Measurements from ENCODE around the gene TRIM56. TPM values are rescaled to one million over a fixed set of nuclear protein-coding genes. Genes with fewer than 3 reads are reported as not detected.
A peak's percentile ranks its signal among the peaks of the same experiment; 100 is the strongest.

Gene TRIM56
- total and polyA plus RNA-seq, 2 of the 13 experiments (the other 11 are each of a cell fraction or from before 2014, with no cell fraction given), result 3.2 to 7.1 TPM

DNA sequence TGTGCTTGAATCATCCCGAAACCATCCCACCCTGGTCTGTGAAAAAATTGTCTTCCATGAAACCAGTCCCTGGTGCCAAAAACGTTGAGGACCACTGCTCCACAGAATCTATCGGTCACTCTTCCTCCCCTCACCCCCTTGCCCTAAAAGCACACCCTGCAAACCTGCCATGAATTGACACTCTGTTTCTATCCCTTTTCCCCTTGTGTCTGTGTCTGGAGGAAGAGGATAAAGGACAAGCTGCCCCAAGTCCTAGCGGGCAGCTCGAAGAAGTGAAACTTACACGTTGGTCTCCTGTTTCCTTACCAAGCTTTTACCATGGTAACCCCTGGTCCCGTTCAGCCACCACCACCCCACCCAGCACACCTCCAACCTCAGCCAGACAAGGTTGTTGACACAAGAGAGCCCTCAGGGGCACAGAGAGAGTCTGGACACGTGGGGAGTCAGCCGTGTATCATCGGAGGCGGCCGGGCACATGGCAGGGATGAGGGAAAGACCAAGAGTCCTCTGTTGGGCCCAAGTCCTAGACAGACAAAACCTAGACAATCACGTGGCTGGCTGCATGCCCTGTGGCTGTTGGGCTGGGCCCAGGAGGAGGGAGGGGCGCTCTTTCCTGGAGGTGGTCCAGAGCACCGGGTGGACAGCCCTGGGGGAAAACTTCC is 40.8 kb downstream of the TRIM56 start (continued):
- peak; percentile 57 for TF ChIP-seq ZNF609 (CRISPR knock-in tag; IDR thresholded peaks at IDR 0.05; ENCODE audit: borderline replicate concordance)
- no peak for TF ChIP-seq ZNF841 (CRISPR knock-in tag; IDR thresholded peaks at IDR 0.05; ENCODE audit: borderline replicate concordance)

GRCh38 chr7:101126651-101127459 is 41.6 kb downstream of the TRIM56 start, which contains the start of gene SERPINE1:
Gene SERPINE1 (plus strand): TSS chr7:101127104. CDS start chr7:101128394, 1,290 bp downstream.
- peak; percentile 91 for FAIRE-seq
- H3K36me3 ChIP-seq (replicated peaks in 1 of 2; ENCODE audit: control insufficient read depth in 1 of 2, insufficient read depth in 2 of 2, low read length in 2 of 2), result peaks cover 7 to 26% of the 10 kb centered on the region in 2 experiments; a peak in 4 of 5 replicates
- H3K9me3 ChIP-seq (ENCODE audit: low read length), result no peaks in the 10 kb centered on the region
- under 1% methylated on average over 12 of the region's 22 CpGs for WGBS (ENCODE audit: low lambda C conversion rate)
- in situ Hi-C loops (cut with HindIII; ENCODE audit: extremely low pct_ligation_motif_present, low pct_unique_long_range_greater_than_20kb) (no loop called here), intact Hi-C loops (cut with micrococcal nuclease; ENCODE audit: unreplicated experiment) (loop anchor here (2.0 kb wide), 1 partner anchor 26 kb away; no protein-coding TSS in a partner anchor)
- peak within 1 kb of the TSS; percentile 99 for H3K27ac ChIP-seq (ENCODE audit: extremely low read length, insufficient read depth, low read length)
- DNase-seq (ENCODE audit: low spot score), result peak; percentile 98
- H3K4me1 ChIP-seq (ENCODE audit: insufficient read depth, low read length), result peaks cover 88% of the 10 kb centered on the region
- peaks cover 37% of the 10 kb centered on the region; the same call in 1 of the 2 replicates for H4K20me1 ChIP-seq (ENCODE audit: insufficient read depth, low read length)
- H3K4me3 ChIP-seq (replicated peaks in 1 of 3; ENCODE audit: insufficient read depth in 1 of 3, low read depth in 2 of 3, low read length in 3 of 3), result peak within 1 kb of the TSS; percentile 74 to 82 (median 76)
- peak within 1 kb of the TSS; percentile 77 for H3K9ac ChIP-seq (ENCODE audit: insufficient read depth, low read depth, low read length)
- H3K79me2 ChIP-seq (ENCODE audit: insufficient read depth, low read length), result peaks cover 12% of the 10 kb centered on the region
- peak; percentile 77 for ATAC-seq
- no peak within 1 kb of the TSS for H2AFZ ChIP-seq (ENCODE audit: low read length)
- no peaks in the 10 kb centered on the region; a peak in 1 of 5 replicates for H3K27me3 ChIP-seq (ENCODE audit: control insufficient read depth in 1 of 2, insufficient read depth in 2 of 2, low read length in 2 of 2)
- ChIA-PET POLR2A (interaction anchor here (0.6 to 3.9 kb wide), 23 partner anchors 9 to 699 kb away, joined by 3 to 56 read pairs (median 5); partner anchors contain the start of genes AP1S1, CLDN15, PLOD3 and SRRT), CTCF (ENCODE audit: low intra/inter-chr PET ratio, low total read pairs) (interaction anchor here (1.9 kb wide), 1 partner anchor 11 kb away, joined by 9 read pairs; no protein-coding TSS in a partner anchor)
- no TSS peak for BruUV-seq (replicated peaks)
- H3K4me2 ChIP-seq (ENCODE audit: low read depth, low read length), result peak within 1 kb of the TSS; percentile 88
- TF ChIP-seq HMG20A (CRISPR knock-in tag; IDR thresholded peaks at IDR 0.05; ENCODE audit: borderline replicate concordance) (peak; percentile 71; the same call in 1 of the 2 replicates), TP53 (CRISPR knock-in tag; conservative IDR thresholded peaks at IDR 0.05) (peak; percentile 94; the same call in 1 of the 2 replicates), ASH2L (IDR thresholded peaks at IDR 0.05; ENCODE audit: insufficient read length, low read depth, low read length) (peak; percentile 69), PAXIP1 (CRISPR knock-in tag; conservative IDR thresholded peaks at IDR 0.05) (peak; percentile 86), NFE2L2 (IDR thresholded peaks at IDR 0.05; ENCODE audit: low read length) (no peak), ZNF543 (CRISPR knock-in tag; IDR thresholded peaks at IDR 0.05) (peak; percentile 75), TMF1 (CRISPR knock-in tag; IDR thresholded peaks at IDR 0.05; ENCODE audit: low read depth) (peak; percentile 75), CAMTA2 (CRISPR knock-in tag; IDR thresholded peaks at IDR 0.05; ENCODE audit: borderline replicate concordance) (no peak), ZNF343 (CRISPR knock-in tag; IDR thresholded peaks at IDR 0.05) (peak; percentile 56; the same call in 1 of the 2 replicates), HIVEP1 (CRISPR knock-in tag; IDR thresholded peaks at IDR 0.05) (peak; percentile 93)
